GM18520 (cell line): Measurements from ENCODE around the gene GRB2.
"Not testable (repeated sequence)": the region's sequence is repeated elsewhere in the genome, so short reads cannot be mapped to it uniquely, and the experiment has no call there.

Source experiments
- ATAC-seq: cut with Tn5 transposase; IDR thresholded peaks from one replicate; pipeline ENCODE4 v1.9.1; 2021; ENCODE audit not compliant: unreplicated experiment

GRB2 gene

GRCh38 chr17:75288770-75289114 is 116.7 kb downstream of the GRB2 start:
- ATAC-seq = peak; percentile 2

DNA sequence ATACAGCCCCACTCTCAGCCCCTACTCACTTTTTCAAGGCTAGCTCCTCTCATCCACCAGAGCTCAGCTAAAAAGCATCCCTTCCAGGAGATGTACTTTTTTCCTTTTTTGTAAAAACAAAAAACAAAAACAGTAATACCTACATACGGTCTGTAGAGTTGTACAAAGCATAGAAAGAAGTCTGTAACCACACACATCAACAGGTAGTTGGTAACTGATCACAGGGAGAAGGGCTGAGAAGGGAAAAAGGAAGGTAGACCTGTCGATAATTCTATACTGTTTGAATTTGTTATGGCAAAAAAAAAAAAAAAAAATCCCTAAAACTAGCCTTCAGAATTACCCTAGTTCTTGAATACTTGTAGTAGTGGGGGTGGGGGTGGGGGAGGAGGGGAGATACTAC is 117.1 kb downstream of the GRB2 start:
- ATAC-seq = no peak

DNA sequence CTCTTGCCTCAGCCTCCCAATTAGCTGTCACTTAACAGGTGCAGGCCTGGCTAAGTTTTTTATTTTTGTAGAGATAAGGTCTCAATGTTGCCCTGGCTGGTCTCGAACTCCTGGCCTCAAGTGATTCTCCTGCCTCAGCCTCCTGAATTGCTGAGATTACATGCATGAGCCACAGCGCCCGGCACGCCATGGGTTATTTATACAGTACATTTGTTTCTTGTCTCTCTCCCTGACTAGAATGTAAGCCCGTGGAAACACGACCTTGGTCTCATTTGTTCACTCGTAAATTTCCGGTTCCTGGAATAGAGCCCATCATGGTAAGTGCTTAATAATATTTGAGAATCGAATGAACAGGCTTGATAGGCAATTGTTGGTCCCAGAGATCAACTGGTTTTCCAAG is 118.3 kb downstream of the GRB2 start:
- ATAC-seq = no peak

DNA sequence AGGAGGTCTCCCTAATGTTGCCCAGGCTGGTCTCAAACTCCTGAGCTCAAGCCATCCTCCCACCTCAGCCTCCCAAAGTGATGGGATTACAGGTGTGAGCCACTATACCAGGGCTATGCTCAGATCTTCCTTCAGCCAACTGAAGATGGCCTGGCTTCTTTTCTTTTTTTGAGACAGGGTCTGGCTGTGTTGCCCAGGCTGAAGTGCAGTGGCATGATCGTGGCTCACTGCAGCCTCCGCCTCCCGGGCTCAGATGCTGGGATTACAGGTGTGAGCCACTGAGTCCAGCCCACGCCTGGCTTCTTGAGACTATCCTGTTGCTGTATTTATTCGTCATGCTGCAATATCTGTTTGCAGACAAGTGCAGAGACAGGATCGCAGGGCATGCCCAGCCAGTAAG is 120.4 kb downstream of the GRB2 start:
- ATAC-seq = no peak

DNA sequence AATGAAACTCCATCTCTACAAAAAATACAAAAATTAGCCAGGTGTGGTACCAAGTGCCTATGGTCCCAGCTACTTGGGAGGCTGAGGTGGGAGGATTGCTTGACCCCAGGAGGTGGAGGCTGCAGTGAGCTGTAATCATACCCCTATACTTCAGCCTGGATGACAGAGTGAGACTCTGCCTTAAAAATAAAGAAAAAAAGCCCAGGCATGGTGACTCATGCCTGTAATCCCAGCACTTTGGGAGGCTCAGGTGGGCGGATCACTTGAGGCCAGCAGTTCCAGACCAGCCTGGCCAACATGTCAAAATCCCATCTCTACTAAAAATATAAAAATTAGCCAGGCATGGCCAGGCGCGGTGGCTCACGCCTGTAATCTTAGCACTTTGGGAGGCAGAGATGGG is 125.3 kb downstream of the GRB2 start:
- not testable (repeated sequence) for ATAC-seq

GRCh38 chr17:75277664-75278071 is 127.8 kb downstream of the GRB2 start:
- no peak for ATAC-seq

GRCh38 chr17:75273977-75274708 is 131.3 kb downstream of the GRB2 start:
- no peak for ATAC-seq

DNA sequence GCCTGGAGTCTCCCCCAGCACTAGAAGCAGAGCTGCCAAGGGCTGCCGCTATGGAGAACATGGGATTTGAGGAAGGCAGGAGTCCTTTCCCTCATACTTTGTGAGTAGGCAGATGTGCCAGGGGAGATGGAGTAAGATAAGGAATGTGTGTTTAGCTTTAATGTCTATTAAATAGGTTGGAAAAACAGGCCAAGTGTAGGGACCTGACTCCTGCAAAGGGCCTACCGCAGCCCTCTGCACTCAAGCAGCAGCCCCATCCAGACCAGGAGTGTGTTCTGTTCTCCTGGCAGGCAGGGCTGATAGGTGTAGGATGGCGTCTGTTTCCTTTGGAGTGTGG is 132.7 kb downstream of the GRB2 start:
- no peak for ATAC-seq

- no peak for ATAC-seq
Observed at GRCh38 chr17:75271955-75272847, 133.3 kb downstream of the GRB2 start.

- peak; percentile 72 for ATAC-seq
Observed at GRCh38 chr17:75271233-75271954, 134.1 kb downstream of the GRB2 start.

- no peak for ATAC-seq
Observed at GRCh38 chr17:75270966-75271232, 134.6 kb downstream of the GRB2 start, which contains the start of gene MIF4GD. Gene MIF4GD (minus strand): TSS chr17:75271231. CDS start chr17:75270195, 1,036 bp downstream.

DNA sequence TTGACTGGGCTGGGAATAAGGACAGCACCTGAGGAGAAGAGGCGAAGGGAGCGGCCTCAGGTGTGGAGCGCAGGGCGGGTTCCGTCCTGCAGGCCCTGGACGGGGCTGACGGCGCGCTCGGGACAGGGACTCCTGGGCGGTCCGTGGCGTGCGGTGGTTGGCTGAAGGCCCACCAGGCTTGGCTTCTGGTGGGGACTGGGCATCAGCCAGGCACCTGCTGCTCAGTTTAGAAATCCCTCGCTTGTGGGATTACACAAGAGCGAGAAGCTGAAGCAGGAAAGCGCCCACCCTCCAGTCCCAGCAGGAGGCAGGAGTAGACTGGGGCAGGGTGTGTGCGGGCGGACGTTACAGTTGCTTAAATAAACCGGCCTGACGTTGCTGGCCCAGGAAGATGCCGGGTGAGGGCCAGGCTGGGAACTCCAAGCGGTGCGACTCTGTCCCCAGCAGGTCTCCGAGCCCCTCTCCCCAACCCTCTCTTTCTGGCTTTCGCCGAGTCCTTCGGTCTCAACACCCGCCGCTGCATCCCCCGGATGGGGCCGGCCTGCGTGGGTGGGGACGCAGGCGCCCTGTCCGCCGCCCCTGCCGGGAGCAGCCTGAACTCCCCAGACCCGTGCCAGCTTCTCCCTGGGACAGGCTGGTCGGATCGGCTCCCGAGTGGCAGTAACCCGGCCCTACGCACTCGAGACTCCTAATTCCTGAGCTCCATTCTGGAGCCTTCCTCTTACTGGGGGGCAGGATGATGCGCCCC is 135.1 kb downstream of the GRB2 start:
- peak; percentile 11 for ATAC-seq

- ATAC-seq = no peak
Observed at GRCh38 chr17:75269844-75270217, 135.6 kb downstream of the GRB2 start.
